ENCODE data around the gene STARD6.

The STARD6 gene

GRCh38 chr18:54381640-54382039, 24.0 kb upstream of the STARD6 start:
- no peaks in the 10 kb centered on the region for H3K27me3 Mint-ChIP-seq
- DNase-seq = no peak

DNA sequence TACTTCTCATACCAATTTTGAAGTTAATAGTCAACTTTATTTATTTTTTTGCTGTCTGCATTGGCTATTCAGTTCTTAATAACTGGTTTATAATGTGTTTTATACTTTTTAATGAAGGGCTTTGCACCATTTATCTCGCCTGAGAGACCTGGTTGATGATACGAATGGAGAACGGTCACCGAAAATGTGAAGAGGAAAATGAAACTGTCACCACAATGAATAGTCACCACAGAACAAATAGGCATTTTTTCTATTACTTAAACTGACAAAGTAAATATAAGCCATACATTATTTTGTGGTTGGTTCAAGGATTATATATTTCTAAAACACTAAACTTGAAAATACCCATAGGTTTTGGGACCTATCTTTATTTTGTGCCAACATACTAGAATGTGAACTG, 20.4 kb upstream of the STARD6 start:
- DNase-seq = no peak
- no peak for ATAC-seq (replicated peaks)
- Mint-ChIP-seq H3K4me3 (no peak overlapping the region), H3K36me3 (peaks cover 0 to 3% of the 10 kb centered on the region in 2 donors), H3K27me3 (no peaks in the 10 kb centered on the region), H3K4me1 (no peaks in the 10 kb centered on the region), H3K9me3 (no peaks in the 10 kb centered on the region), H3K27ac (no peak overlapping the region)

More at GRCh38 chr18:54381640-54382039, 24.0 kb upstream of the STARD6 start:
- Mint-ChIP-seq H3K4me3 (no peak overlapping the region), H3K9me3 (peaks cover 0 to 4% of the 10 kb centered on the region in 2 donors), H3K36me3 (peaks cover 0 to 4% of the 10 kb centered on the region in 2 donors), H3K4me1 (no peaks in the 10 kb centered on the region), H3K27ac (no peak overlapping the region)
- ATAC-seq (replicated peaks) = no peak

DNA sequence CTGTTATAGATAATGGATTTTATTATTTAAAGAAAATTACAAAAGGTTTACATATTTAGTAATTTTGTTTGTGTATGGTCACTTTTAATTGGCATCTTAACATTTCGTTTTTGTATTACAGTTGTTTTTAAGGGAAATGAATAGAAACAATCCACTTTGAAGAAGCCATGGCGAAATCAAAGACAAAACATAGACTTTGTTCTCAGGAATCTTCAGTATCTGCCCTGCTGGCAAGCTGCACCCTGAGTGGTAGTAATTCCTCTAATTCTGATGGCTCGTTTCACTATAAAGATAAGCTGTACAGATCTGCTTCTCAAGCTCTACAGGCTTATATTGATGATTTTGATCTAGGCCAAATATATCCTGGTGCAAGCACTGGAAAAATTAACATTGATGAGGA, 2.7 kb upstream of the STARD6 start:
- no peaks in the 10 kb centered on the region for H3K9me3 Mint-ChIP-seq
- ATAC-seq (replicated peaks) = no peak

DNA sequence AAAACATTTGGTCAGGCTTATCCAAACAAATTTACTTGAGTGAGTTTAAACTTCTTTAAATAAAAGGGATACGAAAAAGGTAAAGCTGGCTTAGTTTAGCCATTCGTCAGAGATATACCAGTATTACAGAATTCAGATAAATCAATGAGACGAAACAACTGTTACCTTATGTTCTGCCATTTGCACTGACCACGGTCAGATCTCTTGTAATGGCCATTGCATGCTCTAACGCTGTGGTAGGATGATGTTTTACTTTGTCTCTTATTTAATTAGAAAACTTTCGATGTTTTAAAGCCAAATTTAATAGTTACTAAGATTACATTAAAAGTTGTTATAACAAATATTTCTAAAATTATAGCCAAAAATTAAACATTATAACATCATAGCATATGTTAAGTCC, 1.6 kb upstream of the STARD6 start:
- no peak overlapping the region for H3K4me3 Mint-ChIP-seq
- H3K36me3 Mint-ChIP-seq = peaks cover 3 to 5% of the 10 kb centered on the region in 2 donors
- DNase-seq (no peak), ATAC-seq (replicated peaks) (no peak)
- H3K9me3 Mint-ChIP-seq = no peaks in the 10 kb centered on the region
- peaks cover 4 to 6% of the 10 kb centered on the region in 2 donors for H3K27me3 Mint-ChIP-seq
- H3K27ac Mint-ChIP-seq = no peak overlapping the region
- H3K4me1 Mint-ChIP-seq = peaks cover 9 to 22% of the 10 kb centered on the region in 2 donors

More for the DNA sequence above, 2.7 kb upstream of the STARD6 start:
- DNase-seq = no peak
- Mint-ChIP-seq H3K4me1 (peaks cover 9 to 22% of the 10 kb centered on the region in 2 donors), H3K4me3 (no peak overlapping the region), H3K27me3 (no peaks in the 10 kb centered on the region), H3K36me3 (peaks cover 3 to 5% of the 10 kb centered on the region in 2 donors), H3K27ac (no peak overlapping the region)

DNA sequence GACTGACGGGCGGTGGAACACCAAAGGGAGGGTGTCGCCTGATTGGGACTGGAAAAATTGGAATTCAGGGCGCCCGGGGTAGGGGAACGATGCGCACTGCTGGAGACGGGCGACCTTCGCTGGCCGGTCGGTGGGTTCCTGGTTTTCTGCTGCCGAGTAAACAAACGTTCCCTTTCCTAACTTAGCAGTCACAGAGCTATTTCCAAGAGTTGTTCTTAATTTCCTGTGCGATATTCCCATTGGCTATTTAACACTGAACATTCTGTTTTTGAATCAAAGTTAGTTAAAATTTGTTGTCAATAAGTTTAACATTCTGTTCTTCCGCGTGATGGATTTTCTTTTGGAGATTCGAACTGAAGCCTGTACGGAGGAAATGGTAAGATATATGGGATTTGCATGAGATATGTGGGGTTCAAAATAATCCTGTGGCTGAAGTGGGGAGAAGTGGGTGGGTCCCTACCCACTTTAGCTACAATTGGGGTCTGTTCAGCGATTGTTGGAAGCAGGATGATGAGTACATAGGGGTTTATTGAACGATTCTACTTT, 910 bp upstream of the STARD6 start:
- H3K4me1 Mint-ChIP-seq = peaks cover 9 to 22% of the 10 kb centered on the region in 2 donors
- ATAC-seq (replicated peaks) (peak in 1 of 2 donors; percentile 1), DNase-seq (no peak)
- peak overlapping the region; percentile 92 to 100 for H3K4me3 Mint-ChIP-seq
- H3K27ac Mint-ChIP-seq = peak overlapping the region; percentile 92
- peaks cover 3 to 5% of the 10 kb centered on the region in 2 donors for H3K36me3 Mint-ChIP-seq
- H3K27me3 Mint-ChIP-seq = peaks cover 4 to 6% of the 10 kb centered on the region in 2 donors
- no peaks in the 10 kb centered on the region for H3K9me3 Mint-ChIP-seq

GRCh38 chr18:54357082-54357659, 487 bp downstream of the STARD6 start:
- Mint-ChIP-seq H3K36me3 (peaks cover 3 to 7% of the 10 kb centered on the region in 2 donors), H3K9me3 (peaks cover 0 to 2% of the 10 kb centered on the region in 2 donors), H3K27me3 (peaks cover 6 to 9% of the 10 kb centered on the region in 2 donors), H3K27ac (peak overlapping the region; percentile 92), H3K4me3 (peak overlapping the region; percentile 92 to 100), H3K4me1 (peaks cover 9 to 22% of the 10 kb centered on the region in 2 donors)
- DNase-seq (no peak), ATAC-seq (replicated peaks) (peak; percentile 61 to 63)

- no peak for ATAC-seq (replicated peaks)
- Mint-ChIP-seq H3K27me3 (peaks cover 25 to 37% of the 10 kb centered on the region in 2 donors), H3K4me1 (no peaks in the 10 kb centered on the region), H3K36me3 (peaks cover 0 to 4% of the 10 kb centered on the region in 2 donors), H3K9me3 (peaks cover 0 to 3% of the 10 kb centered on the region in 2 donors), H3K27ac (no peak overlapping the region), H3K4me3 (no peak overlapping the region)
- no peak for DNase-seq
Observed at GRCh38 chr18:54351186-54351585, 6.5 kb downstream of the STARD6 start.

DNA sequence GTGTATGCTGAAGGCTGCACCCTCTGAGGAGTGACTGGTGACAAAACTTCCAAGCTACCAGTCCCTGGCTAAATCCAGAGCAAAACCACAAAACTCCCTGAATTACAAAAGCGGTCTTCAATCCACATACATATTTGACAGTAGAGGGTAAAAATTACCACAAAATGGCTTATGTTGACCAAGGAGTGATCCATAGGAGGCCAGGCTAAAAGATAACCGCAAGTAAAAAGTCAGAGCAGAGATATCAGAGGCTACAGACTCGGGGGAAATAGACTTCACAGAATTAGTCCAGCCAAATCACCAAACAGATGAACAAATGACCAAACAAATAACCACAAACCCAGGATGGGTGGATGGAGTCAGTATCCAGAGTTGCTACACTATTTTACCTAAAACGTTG, 19.4 kb downstream of the STARD6 start:
- Mint-ChIP-seq H3K27me3 (peaks cover 12 to 25% of the 10 kb centered on the region in 2 donors), H3K27ac (no peak overlapping the region)

GRCh38 chr18:54335638-54336173, 22.0 kb downstream of the STARD6 start:
- Mint-ChIP-seq H3K4me1 (peaks cover 0 to 2% of the 10 kb centered on the region in 2 donors), H3K9me3 (peaks cover 0 to 2% of the 10 kb centered on the region in 2 donors), H3K27ac (no peak overlapping the region), H3K36me3 (peaks cover 0 to 1% of the 10 kb centered on the region in 2 donors), H3K27me3 (peaks cover 12 to 25% of the 10 kb centered on the region in 2 donors), H3K4me3 (no peak overlapping the region)
- DNase-seq (no peak), ATAC-seq (replicated peaks) (no peak)

More for the DNA sequence above, 19.4 kb downstream of the STARD6 start:
- peaks cover 0 to 2% of the 10 kb centered on the region in 2 donors for H3K9me3 Mint-ChIP-seq
- DNase-seq (no peak), ATAC-seq (replicated peaks) (no peak)
- H3K4me1 Mint-ChIP-seq = no peaks in the 10 kb centered on the region
- peaks cover 0 to 1% of the 10 kb centered on the region in 2 donors for H3K36me3 Mint-ChIP-seq
- no peak overlapping the region for H3K4me3 Mint-ChIP-seq

GRCh38 chr18:54330768-54331548, 26.7 kb downstream of the STARD6 start:
- Mint-ChIP-seq H3K27ac (no peak overlapping the region), H3K4me1 (peaks cover 0 to 2% of the 10 kb centered on the region in 2 donors), H3K4me3 (no peak overlapping the region), H3K27me3 (peaks cover 6 to 16% of the 10 kb centered on the region in 2 donors), H3K9me3 (no peaks in the 10 kb centered on the region), H3K36me3 (peaks cover 0 to under 1% of the 10 kb centered on the region in 2 donors)
- ATAC-seq (replicated peaks) = no peak
- DNase-seq = no peak

GRCh38 chr18:54329787-54330186, 27.9 kb downstream of the STARD6 start:
- DNase-seq (no peak), ATAC-seq (replicated peaks) (no peak)
- Mint-ChIP-seq H3K4me3 (no peak overlapping the region), H3K9me3 (no peaks in the 10 kb centered on the region), H3K27me3 (peaks cover 0 to 10% of the 10 kb centered on the region in 2 donors), H3K4me1 (peaks cover 0 to 2% of the 10 kb centered on the region in 2 donors), H3K27ac (no peak overlapping the region), H3K36me3 (no peaks in the 10 kb centered on the region)

DNA sequence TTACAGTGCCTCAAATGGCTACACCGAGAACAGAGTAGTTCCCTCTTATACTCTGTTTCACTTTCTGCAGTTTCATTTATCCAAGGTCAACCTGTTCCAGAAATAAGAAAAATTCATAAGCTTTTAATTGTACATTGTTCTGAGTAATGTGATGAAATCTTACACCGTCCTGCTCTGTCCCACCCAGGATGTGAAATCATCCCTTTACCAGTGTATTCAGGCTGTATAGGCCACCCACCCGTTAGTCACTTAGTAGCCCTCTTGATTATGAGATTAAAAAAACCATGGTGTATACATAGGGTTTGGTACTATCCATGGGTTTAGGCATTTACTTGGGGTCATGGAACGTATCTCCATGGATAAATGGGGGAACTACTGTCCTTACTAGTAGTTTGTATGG, 29.8 kb downstream of the STARD6 start:
- Mint-ChIP-seq H3K36me3 (no peaks in the 10 kb centered on the region), H3K4me3 (no peak overlapping the region), H3K27me3 (no peaks in the 10 kb centered on the region), H3K9me3 (no peaks in the 10 kb centered on the region), H3K27ac (no peak overlapping the region), H3K4me1 (peaks cover 0 to 2% of the 10 kb centered on the region in 2 donors)
- DNase-seq = no peak
- ATAC-seq (replicated peaks) = no peak

DNA sequence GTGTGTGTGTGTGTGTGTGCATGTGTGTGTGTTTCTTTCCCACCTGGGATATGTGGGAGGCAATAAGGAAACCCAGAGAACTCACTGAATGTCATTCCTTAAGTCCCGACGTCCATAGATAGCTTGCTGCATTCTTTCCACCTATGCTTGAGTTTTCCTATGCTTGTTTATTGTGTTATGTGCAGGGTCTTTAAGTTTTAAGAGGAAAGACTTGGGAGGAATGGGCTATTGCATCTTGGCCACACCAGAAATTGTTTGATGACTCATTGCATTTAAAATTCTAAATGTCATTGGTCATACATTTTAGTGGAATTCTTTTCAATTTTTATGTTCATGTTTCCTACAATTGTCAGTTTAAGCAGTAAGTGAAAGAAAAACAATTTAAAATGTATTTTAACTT, 33.7 kb downstream of the STARD6 start:
- ATAC-seq (replicated peaks) (no peak), DNase-seq (no peak)
- H3K4me1 Mint-ChIP-seq = no peaks in the 10 kb centered on the region
- H3K27ac Mint-ChIP-seq = no peak overlapping the region
- no peak overlapping the region for H3K4me3 Mint-ChIP-seq
- no peaks in the 10 kb centered on the region for H3K9me3 Mint-ChIP-seq
- peaks cover 3 to 4% of the 10 kb centered on the region in 2 donors for H3K27me3 Mint-ChIP-seq
- no peaks in the 10 kb centered on the region for H3K36me3 Mint-ChIP-seq

DNA sequence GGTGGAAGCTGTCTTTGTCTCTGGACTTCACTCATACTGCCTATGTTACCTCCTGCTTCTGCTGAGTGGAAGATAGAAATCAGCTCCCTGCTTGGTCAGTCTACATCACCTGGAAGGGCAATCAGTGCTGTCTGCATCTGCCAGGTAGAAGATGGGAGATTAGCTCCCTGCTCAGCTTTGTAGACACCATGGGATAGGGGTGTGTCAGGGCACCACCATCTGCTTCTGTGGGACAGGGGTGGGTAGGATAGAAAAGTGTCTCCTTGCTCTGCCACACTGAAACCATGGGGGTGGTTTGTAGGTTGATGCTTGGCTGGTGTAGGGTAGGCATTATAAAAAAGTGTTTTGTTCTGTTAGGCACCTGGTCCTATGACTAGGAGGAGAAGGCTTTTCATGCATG, 34.1 kb downstream of the STARD6 start:
- ATAC-seq (replicated peaks) (no peak), DNase-seq (no peak)
- H3K9me3 Mint-ChIP-seq = no peaks in the 10 kb centered on the region
- no peaks in the 10 kb centered on the region for H3K36me3 Mint-ChIP-seq
- no peaks in the 10 kb centered on the region for H3K4me1 Mint-ChIP-seq
- H3K27me3 Mint-ChIP-seq = peaks cover 4 to 6% of the 10 kb centered on the region in 2 donors
- no peak overlapping the region for H3K4me3 Mint-ChIP-seq
- no peak overlapping the region for H3K27ac Mint-ChIP-seq
